HFFc6 (cell line): ENCODE results near the gene ACTR3. TPM values are rescaled to one million over a fixed set of nuclear protein-coding genes. Genes with fewer than 3 reads are reported as not detected.

Source experiments
- DNase-seq: peaks from one replicate; pipeline ENCODE4 v3.0.0-alpha.2; 2018
- H3K27ac Mint-ChIP-seq: 2 replicates; pipeline ENCODE4 v1.8.0; 2020; ENCODE audit warnings: mild to moderate bottlenecking, mixed read lengths
- H3K27me3 Mint-ChIP-seq: 2 replicates; pipeline ENCODE4 v1.8.0; 2021; ENCODE audit warnings: mild to moderate bottlenecking, moderate library complexity, mixed read lengths; ENCODE audit not compliant: insufficient read depth
- H3K36me3 Mint-ChIP-seq: 2 replicates; pipeline ENCODE4 v1.8.0; 2021; ENCODE audit warnings: low read depth, mixed read lengths
- H3K4me1 Mint-ChIP-seq: 2 replicates; pipeline ENCODE4 v1.8.0; 2020; ENCODE audit warnings: low read depth, mixed read lengths
- H3K4me3 Mint-ChIP-seq: 2 replicates; pipeline ENCODE4 v1.8.0; 2020; ENCODE audit warnings: mild to moderate bottlenecking, moderate library complexity, mixed read lengths
- H3K9me3 Mint-ChIP-seq: 2 replicates; pipeline ENCODE4 v1.8.0; 2020; ENCODE audit warnings: mild to moderate bottlenecking, mixed read lengths
- total RNA-seq, 6 experiments: library from RNA; stranded (reverse); fragmentation: NEBNext Ultra II Directional; extraction: Animal tissue kit (Norgen Biotek cat#: 25700); gene quantifications; 2 replicates in 1 of 6; 3 replicates in 5 of 6; pipeline ENCODE4 v1.2.3, GENCODE V29; 2021
- TF ChIP-seq, protein P1 (sequence below): fragments of 200-600 bp; sonication (generic); IDR thresholded peaks from 2 replicates; pipeline ENCODE4 v1.5.0; 2021; ENCODE audit warnings: antibody characterized with exemption, mild to moderate bottlenecking

ACTR3 gene
- total RNA-seq, 6 experiments from 2014 or later, result 562 to 663 (median 628) TPM

DNA sequence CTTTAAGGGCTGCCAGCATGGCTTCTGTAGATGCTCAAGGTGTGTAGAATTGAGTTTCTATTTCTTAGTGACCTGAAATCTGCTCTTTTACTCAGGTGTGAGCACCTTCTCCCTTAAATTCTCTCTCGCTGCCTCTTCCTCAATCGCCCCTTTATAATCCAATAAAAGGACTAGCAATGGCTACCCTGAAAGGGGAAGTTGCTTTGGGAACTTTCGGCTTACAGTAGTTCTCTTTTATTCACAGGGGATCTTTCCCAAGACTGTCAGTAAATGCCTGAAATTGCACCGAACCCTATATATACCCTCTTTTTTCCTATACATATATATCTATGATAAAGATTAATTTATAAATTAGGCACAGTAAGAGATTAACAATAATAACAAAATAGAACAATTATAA, 121.8 kb downstream of the ACTR3 start:
- Mint-ChIP-seq H3K27me3 (peaks cover 22% of the 10 kb centered on the region), H3K4me3 (no peak overlapping the region), H3K4me1 (peaks cover 20% of the 10 kb centered on the region), H3K9me3 (peaks cover 6% of the 10 kb centered on the region; the same call in 1 of the 2 replicates), H3K36me3 (peaks cover 7% of the 10 kb centered on the region; the same call in 1 of the 2 replicates), H3K27ac (no peak overlapping the region)
- TF ChIP-seq, protein P1, sequence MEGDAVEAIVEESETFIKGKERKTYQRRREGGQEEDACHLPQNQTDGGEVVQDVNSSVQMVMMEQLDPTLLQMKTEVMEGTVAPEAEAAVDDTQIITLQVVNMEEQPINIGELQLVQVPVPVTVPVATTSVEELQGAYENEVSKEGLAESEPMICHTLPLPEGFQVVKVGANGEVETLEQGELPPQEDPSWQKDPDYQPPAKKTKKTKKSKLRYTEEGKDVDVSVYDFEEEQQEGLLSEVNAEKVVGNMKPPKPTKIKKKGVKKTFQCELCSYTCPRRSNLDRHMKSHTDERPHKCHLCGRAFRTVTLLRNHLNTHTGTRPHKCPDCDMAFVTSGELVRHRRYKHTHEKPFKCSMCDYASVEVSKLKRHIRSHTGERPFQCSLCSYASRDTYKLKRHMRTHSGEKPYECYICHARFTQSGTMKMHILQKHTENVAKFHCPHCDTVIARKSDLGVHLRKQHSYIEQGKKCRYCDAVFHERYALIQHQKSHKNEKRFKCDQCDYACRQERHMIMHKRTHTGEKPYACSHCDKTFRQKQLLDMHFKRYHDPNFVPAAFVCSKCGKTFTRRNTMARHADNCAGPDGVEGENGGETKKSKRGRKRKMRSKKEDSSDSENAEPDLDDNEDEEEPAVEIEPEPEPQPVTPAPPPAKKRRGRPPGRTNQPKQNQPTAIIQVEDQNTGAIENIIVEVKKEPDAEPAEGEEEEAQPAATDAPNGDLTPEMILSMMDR, result no peak
- no peak for DNase-seq

Other genes with a start within 250 kb of the ACTR3 start
- 100 to 1,000 TPM; 104 to 151 (median 119) TPM for gene SLC35F5, start 133.4 kb upstream of the ACTR3 start, total RNA-seq